ENCODE measurements around the gene CCDC80. TPM values are rescaled to one million over a fixed set of nuclear protein-coding genes. Genes with fewer than 3 reads are reported as not detected.
A peak's percentile ranks its signal among the peaks of the same experiment; 100 is the strongest.

CCDC80 gene
- total RNA-seq, 4 donors from 2014 or later: 2.6 to 26.4 (median 13.0) TPM

DNA sequence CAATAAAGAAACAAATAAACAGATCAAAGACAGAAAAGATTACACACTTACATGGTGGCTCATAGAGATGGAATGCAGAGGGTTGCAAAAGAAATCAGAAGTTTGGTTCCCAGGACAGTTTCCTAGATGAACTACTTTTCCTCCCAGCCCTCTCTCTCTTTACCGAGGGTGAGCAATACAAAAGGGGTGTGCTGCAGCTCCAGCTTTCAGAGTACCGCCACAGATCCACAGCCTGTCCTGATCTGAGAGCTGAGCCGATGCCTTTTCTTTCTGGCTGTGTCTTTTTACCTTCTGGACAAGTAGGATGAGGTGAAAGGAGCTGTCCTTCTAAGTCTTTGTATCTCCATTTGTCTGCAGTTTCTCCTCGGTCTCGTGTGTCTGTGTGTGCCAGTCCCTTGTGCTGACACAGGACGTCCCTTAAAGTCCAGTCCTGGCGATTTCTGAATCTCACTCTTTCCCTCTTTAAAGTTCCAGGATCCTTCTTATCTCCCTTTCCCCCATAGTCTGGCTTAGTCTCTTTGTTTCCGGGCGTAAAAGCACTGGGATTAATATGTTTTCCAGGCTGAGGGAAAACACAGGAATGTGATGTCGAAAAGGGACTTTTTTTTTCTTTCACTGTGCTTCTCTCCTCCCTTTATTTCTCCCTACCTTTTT, 540 bp downstream of the CCDC80 start:
- peak overlapping the region; percentile 43 to 79 (median 46) for H3K27ac ChIP-seq
- no peaks in the 10 kb centered on the region for H3K27me3 ChIP-seq
- DNase-seq: no peak
- TF ChIP-seq POLR2A (IDR thresholded peaks at IDR 0.05): no peak
- TF ChIP-seq, protein P1, sequence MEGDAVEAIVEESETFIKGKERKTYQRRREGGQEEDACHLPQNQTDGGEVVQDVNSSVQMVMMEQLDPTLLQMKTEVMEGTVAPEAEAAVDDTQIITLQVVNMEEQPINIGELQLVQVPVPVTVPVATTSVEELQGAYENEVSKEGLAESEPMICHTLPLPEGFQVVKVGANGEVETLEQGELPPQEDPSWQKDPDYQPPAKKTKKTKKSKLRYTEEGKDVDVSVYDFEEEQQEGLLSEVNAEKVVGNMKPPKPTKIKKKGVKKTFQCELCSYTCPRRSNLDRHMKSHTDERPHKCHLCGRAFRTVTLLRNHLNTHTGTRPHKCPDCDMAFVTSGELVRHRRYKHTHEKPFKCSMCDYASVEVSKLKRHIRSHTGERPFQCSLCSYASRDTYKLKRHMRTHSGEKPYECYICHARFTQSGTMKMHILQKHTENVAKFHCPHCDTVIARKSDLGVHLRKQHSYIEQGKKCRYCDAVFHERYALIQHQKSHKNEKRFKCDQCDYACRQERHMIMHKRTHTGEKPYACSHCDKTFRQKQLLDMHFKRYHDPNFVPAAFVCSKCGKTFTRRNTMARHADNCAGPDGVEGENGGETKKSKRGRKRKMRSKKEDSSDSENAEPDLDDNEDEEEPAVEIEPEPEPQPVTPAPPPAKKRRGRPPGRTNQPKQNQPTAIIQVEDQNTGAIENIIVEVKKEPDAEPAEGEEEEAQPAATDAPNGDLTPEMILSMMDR (IDR thresholded peaks at IDR 0.05): no peak
- no peaks in the 10 kb centered on the region for H3K9me3 ChIP-seq
- H3K36me3 ChIP-seq: no peaks in the 10 kb centered on the region
- peaks cover 0 to 7% (median 0%) of the 10 kb centered on the region in 4 donors for H3K4me1 ChIP-seq
- H3K4me3 ChIP-seq: peak overlapping the region in 2 of 4 donors; percentile 24 to 31

DNA sequence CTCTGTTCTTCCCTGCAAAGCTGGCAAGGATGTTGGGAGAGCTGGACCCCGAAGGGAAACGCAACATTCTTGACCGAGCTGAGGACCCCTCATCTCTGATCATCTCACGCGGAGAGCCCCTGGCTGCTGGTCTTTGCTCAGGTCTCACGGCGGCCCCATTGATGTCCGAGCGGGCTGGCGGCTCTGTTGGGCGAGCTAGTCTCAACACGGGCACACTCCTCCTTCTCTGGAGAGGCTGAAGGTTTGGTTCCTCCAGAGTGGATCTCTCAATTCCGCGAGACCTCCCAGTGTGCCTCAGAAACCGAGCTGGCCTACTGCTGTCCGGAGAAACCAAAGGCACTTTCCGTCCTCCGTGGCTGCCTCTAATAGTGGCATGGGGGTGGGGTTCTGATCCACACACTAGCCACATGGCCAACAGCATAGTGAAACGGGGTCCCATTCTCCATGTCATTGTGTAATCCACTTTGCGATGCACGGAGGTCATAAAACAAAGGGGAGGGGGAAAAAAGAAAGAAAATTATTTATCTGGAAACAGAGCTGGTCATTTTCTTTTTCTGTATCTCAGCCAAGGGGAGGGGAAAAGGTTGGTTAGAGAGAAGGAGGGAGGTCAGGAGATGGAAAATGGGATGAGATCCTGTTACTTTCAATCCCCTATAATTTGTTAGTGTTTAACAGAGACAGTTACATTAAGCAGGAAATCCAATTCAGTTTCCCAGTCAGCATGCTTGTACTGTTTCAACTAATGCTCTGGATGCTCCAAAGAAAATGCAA, 1.3 kb downstream of the CCDC80 start:
- Histone ChIP-seq H3K4me1 (peaks cover 0 to 7% (median 0%) of the 10 kb centered on the region in 4 donors), H3K27ac (peak overlapping the region in 3 of 4 donors; percentile 31 to 79 (median 35)), H3K36me3 (no peaks in the 10 kb centered on the region), H3K27me3 (no peaks in the 10 kb centered on the region), H3K4me3 (peak overlapping the region in 1 of 4 donors; percentile 31), H3K9me3 (no peaks in the 10 kb centered on the region)
- TF ChIP-seq POLR2A (IDR thresholded peaks at IDR 0.05): no peak
- TF ChIP-seq, protein P1 (IDR thresholded peaks at IDR 0.05): no peak
- no peak for DNase-seq

DNA sequence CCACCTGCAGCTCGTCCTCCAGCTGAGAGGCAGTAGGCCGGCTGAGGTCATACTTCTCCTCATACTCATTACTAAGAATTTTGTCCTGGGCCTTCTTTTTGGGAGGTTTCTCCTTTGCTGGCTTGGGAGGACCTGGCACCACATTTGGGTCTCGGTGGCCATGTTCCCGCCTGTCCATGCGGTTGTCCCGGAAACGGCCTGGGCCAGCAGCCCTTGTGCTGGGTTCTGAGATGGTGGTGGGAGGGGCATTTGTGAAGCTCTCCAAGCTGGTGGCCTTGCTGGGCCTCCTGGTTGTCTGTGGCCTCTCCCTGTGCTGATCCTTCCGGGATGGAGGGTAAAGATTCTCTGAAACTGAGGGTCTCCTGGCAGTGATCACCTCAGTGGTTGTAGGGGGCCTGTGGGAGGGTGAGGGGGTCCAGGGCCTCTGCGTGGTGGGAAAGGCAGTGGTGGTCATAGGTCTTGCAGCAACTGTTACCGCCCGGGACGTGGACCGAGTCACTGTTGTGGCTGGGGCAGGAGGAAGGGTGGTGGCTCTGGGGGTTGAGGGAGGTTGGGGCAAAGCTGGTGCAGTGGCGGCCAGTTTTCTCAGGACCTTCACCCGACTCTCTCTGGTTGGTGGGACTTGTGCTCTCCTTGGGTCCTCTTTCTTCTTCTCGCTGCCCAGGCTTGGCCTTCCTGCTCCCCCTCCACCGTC, 2.5 kb downstream of the CCDC80 start:
- Histone ChIP-seq H3K36me3 (no peaks in the 10 kb centered on the region), H3K27ac (peak overlapping the region in 2 of 4 donors; percentile 28 to 79), H3K4me1 (peaks cover 0 to 7% (median 0%) of the 10 kb centered on the region in 4 donors), H3K27me3 (no peaks in the 10 kb centered on the region), H3K9me3 (no peaks in the 10 kb centered on the region), H3K4me3 (peak overlapping the region in 1 of 4 donors; percentile 18)
- no peak for DNase-seq
- TF ChIP-seq, protein P1 (IDR thresholded peaks at IDR 0.05): no peak
- no peak for TF ChIP-seq POLR2A (IDR thresholded peaks at IDR 0.05)

DNA sequence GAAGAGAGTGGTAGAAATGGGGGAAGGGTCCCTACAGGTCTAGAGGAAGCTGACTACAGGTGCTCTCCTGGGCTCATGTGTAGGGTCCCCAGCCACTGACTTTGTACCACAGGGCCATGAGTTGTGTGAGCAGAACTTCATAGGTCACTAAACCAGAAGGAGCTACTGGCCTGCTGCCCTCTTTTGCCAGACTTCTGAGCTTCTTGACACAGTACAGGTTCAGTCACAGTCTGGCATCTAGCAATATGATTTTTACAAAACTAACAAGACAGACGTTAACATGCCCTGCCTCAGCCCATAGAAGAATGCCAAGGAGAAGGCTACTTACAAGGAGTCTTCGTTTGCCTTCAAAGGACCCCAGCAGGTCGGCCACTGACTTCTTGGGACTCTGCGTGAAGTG, 3.2 kb downstream of the CCDC80 start:
- TF ChIP-seq, protein P1 (IDR thresholded peaks at IDR 0.05): no peak
- TF ChIP-seq POLR2A (IDR thresholded peaks at IDR 0.05): no peak
- Histone ChIP-seq H3K36me3 (no peaks in the 10 kb centered on the region), H3K27me3 (no peaks in the 10 kb centered on the region), H3K4me3 (peak overlapping the region in 1 of 4 donors; percentile 18), H3K9me3 (no peaks in the 10 kb centered on the region), H3K27ac (peak overlapping the region in 1 of 4 donors; percentile 79), H3K4me1 (peaks cover 0 to under 1% (median 0%) of the 10 kb centered on the region in 4 donors)
- DNase-seq: no peak

DNA sequence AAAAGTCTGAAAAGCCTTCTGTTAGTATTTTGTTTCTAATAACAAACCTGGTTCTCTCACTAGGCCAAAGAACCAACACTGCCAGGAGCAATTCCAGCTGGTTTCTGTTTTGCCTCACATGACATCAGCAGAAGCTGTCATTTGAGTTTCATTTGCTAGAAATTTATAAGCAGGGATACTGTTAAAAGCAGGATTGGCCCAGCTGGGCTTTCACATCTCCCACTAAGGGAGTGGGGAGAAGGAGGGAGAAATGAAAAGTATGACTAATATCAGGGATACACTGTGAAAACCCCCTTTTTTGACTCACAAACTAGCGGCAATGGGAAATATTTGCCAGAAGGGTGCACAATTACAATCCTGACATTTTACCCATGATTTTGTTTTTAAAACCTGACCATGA, 5.3 kb downstream of the CCDC80 start:
- H3K36me3 ChIP-seq: no peaks in the 10 kb centered on the region
- no peaks in the 10 kb centered on the region for H3K27me3 ChIP-seq
- H3K9me3 ChIP-seq: no peaks in the 10 kb centered on the region
- no peak for DNase-seq
- H3K4me3 ChIP-seq: no peak overlapping the region
- no peaks in the 10 kb centered on the region for H3K4me1 ChIP-seq
- H3K27ac ChIP-seq: peak overlapping the region; percentile 20 to 79 (median 48)
- TF ChIP-seq, protein P1 (IDR thresholded peaks at IDR 0.05): no peak
- no peak for TF ChIP-seq POLR2A (IDR thresholded peaks at IDR 0.05)

All from Peyer's patch (tissue), 4 donors.